C4-2B (cell line): ENCODE data around the gene DLG1.

Source experiments
- ZFX ChIP-seq: fragments of 450-650 bp; IDR thresholded peaks from 2 replicates; pipeline ENCODE4 v1.6.1; 2017
- TF ChIP-seq, protein P1 (sequence below): fragments of 450-650 bp; conservative IDR thresholded peaks from 2 replicates; pipeline ENCODE4 v1.5.1; 2017; ENCODE audit warnings: mild to moderate bottlenecking

DNA sequence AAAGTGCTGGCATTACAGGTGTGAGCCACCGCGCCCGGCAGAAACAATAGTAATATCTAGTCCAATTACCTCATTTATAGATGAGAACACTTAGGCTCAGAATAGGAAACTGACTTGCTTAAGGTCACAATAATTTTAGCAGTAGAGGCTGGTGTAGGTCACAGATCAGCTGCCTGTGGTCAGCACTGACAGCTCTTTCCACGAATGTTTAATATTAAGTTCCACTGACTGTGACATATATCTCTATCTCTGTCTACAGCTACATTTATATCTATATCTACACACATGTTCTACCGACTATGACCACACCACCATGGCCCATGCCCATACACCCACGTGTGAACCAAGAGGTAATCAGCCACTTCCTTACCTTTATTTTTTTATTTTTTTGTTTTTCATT lies 40.2 kb upstream of the DLG1 start:
- TF ChIP-seq, protein P1, sequence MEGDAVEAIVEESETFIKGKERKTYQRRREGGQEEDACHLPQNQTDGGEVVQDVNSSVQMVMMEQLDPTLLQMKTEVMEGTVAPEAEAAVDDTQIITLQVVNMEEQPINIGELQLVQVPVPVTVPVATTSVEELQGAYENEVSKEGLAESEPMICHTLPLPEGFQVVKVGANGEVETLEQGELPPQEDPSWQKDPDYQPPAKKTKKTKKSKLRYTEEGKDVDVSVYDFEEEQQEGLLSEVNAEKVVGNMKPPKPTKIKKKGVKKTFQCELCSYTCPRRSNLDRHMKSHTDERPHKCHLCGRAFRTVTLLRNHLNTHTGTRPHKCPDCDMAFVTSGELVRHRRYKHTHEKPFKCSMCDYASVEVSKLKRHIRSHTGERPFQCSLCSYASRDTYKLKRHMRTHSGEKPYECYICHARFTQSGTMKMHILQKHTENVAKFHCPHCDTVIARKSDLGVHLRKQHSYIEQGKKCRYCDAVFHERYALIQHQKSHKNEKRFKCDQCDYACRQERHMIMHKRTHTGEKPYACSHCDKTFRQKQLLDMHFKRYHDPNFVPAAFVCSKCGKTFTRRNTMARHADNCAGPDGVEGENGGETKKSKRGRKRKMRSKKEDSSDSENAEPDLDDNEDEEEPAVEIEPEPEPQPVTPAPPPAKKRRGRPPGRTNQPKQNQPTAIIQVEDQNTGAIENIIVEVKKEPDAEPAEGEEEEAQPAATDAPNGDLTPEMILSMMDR: no peak
- TF ChIP-seq ZFX: no peak
